Muscle layer of colon (tissue), 2 donors: ENCODE measurements around the gene MX2.

Source experiments
- H3K27ac ChIP-seq: one replicate; pipeline ENCODE4 v1.7.0; 2013; ENCODE audit warnings: low read depth, mild to moderate bottlenecking, low read length, moderate library complexity
- H3K27me3 ChIP-seq, 2 donors: one replicate each; pipeline ENCODE4 v1.7.0; 2013; ENCODE audit warnings: low read length in 2 of 2, mild to moderate bottlenecking in 2 of 2; ENCODE audit not compliant: insufficient read depth in 2 of 2, control insufficient read depth in 1 of 2
- H3K36me3 ChIP-seq: one replicate; pipeline ENCODE4 v1.7.0; 2013; ENCODE audit warnings: mild to moderate bottlenecking, low read length; ENCODE audit not compliant: insufficient read depth
- H3K4me1 ChIP-seq: one replicate; pipeline ENCODE4 v1.7.0; 2013; ENCODE audit warnings: mild to moderate bottlenecking, low read length; ENCODE audit not compliant: insufficient read depth
- H3K4me3 ChIP-seq, 2 donors: one replicate each; pipeline ENCODE4 v1.7.0; 2013; ENCODE audit warnings: low read length in 2 of 2, low read depth in 1 of 2, mild to moderate bottlenecking in 1 of 2, moderate library complexity in 1 of 2
- H3K9ac ChIP-seq: one replicate; pipeline ENCODE4 v1.7.0; 2013; ENCODE audit warnings: low read length
- H3K9me3 ChIP-seq: one replicate; pipeline ENCODE4 v1.7.0; 2013; ENCODE audit warnings: mild to moderate bottlenecking, low read length
- donor health status: abdominal sarcoma.
- donor health status: Adenocarcinoma of cecum.

Gene MX2

GRCh38 chr21:41398251-41398650 lies 36.4 kb downstream of the MX2 start:
- Histone ChIP-seq H3K36me3 (peaks cover 3% of the 10 kb centered on the region), H3K4me3 (no peak overlapping the region), H3K27ac (no peak overlapping the region), H3K9me3 (no peaks in the 10 kb centered on the region), H3K9ac (no peak overlapping the region), H3K27me3 (no peaks in the 10 kb centered on the region), H3K4me1 (no peaks in the 10 kb centered on the region)

GRCh38 chr21:41398831-41399230 lies 37.0 kb downstream of the MX2 start:
- Histone ChIP-seq H3K36me3 (peaks cover 7% of the 10 kb centered on the region), H3K27me3 (no peaks in the 10 kb centered on the region), H3K4me1 (no peaks in the 10 kb centered on the region), H3K4me3 (no peak overlapping the region), H3K27ac (no peak overlapping the region), H3K9ac (no peak overlapping the region), H3K9me3 (no peaks in the 10 kb centered on the region)

DNA sequence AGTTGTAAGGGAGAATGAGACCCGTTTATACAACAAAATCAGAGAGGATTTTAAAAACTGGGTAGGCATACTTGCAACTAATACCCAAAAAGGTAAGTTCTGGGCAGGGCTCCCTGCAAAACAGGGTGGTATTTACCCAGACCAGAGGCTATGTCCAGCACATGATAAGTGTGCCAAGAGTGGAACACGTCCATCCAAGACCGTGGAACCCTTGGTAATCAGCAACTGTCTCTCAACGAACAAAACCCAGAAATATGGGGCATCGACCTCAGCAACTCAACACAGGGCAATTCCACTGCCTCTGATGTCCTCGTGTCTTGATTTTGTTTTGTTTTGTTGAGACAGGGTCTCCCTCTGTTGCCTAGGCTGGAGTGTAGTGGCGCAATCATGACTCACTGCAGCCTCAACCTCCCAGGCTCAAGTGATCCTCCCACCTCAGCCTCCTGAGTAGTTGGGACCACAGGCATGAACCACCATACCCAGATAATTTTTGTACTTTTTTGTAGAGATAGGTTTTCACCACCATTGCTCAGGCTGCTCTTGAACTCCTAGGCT lies 37.5 kb downstream of the MX2 start:
- no peaks in the 10 kb centered on the region for H3K9me3 ChIP-seq
- H3K36me3 ChIP-seq, result peaks cover 7% of the 10 kb centered on the region
- H3K4me1 ChIP-seq, result no peaks in the 10 kb centered on the region
- no peaks in the 10 kb centered on the region for H3K27me3 ChIP-seq
- H3K9ac ChIP-seq, result no peak overlapping the region
- no peak overlapping the region for H3K4me3 ChIP-seq
- H3K27ac ChIP-seq, result no peak overlapping the region

DNA sequence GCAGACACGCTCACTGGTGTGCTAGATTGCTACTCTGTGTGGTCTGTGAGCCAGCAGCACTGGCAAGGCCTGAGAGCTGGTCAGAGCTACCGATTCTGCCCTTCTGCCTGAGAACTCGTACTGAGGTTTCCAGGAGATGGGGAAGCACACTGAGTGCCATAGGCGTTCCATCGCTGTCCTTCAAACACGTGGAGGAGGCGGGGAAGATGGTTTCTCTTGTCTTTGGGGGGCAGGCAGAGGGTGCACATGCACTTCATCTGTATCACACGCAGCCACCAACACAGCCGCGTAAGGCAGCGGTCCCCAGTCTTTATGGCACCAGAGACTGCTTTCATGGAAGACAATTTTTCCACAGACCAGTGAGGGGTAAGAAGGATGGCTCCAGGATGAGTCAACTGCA lies 40.4 kb downstream of the MX2 start:
- Histone ChIP-seq H3K27me3 (no peaks in the 10 kb centered on the region), H3K27ac (no peak overlapping the region), H3K9ac (no peak overlapping the region), H3K4me1 (no peaks in the 10 kb centered on the region), H3K9me3 (no peaks in the 10 kb centered on the region), H3K36me3 (peaks cover 7% of the 10 kb centered on the region), H3K4me3 (no peak overlapping the region)

DNA sequence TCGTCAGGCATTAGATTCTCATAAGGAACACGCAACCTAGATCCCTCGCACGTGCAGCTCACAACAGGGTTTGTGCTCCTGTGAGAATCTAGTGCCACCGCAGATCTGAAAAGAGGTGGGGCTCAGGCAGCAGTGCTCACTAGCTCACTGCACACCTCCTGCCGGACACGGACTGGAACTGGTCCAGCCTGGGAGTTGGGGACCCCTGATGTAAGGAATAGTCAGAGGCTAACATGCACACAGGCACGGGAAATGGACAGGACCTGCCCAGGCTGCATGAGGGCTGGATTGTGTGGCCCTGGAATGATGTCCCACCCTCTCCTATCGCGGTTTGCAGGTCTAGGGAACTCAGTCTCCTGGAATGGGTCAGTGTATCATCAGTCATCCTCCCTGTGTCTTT lies 41.0 kb downstream of the MX2 start:
- Histone ChIP-seq H3K27ac (no peak overlapping the region), H3K9ac (no peak overlapping the region), H3K4me3 (no peak overlapping the region), H3K36me3 (peaks cover 7% of the 10 kb centered on the region), H3K27me3 (no peaks in the 10 kb centered on the region), H3K9me3 (no peaks in the 10 kb centered on the region), H3K4me1 (no peaks in the 10 kb centered on the region)

- H3K27me3 ChIP-seq, result no peaks in the 10 kb centered on the region
Observed at GRCh38 chr21:41403331-41403730, 41.5 kb downstream of the MX2 start.

GRCh38 chr21:41403966-41404365 lies 42.1 kb downstream of the MX2 start:
- Histone ChIP-seq H3K9ac (no peak overlapping the region), H3K36me3 (peaks cover 7% of the 10 kb centered on the region), H3K4me3 (no peak overlapping the region), H3K27me3 (no peaks in the 10 kb centered on the region), H3K27ac (no peak overlapping the region), H3K9me3 (no peaks in the 10 kb centered on the region), H3K4me1 (no peaks in the 10 kb centered on the region)

More at GRCh38 chr21:41403331-41403730, 41.5 kb downstream of the MX2 start:
- Histone ChIP-seq H3K4me3 (no peak overlapping the region), H3K9ac (no peak overlapping the region), H3K36me3 (peaks cover 7% of the 10 kb centered on the region), H3K4me1 (no peaks in the 10 kb centered on the region), H3K27ac (no peak overlapping the region), H3K9me3 (no peaks in the 10 kb centered on the region)

DNA sequence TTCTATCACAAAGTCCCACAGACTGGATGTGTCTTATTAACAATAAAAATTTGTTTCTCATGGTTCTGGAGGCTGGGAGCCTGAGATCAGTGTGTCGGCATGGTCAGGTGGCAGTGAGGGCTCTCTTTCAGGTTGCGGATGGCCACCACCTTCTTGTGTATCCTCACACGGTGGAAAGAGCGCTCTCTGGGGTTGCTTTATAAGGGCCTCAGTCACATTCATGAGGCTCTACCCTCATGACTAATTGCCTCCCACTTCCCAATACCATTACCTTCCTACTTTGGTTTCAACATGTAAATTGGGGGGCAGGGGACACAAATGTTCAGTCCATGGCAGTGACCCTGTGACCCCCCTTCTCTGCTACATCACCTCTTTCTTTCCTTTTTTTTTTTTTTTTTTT lies 43.5 kb downstream of the MX2 start:
- no peak overlapping the region for H3K9ac ChIP-seq
- H3K27me3 ChIP-seq, result no peaks in the 10 kb centered on the region
- H3K36me3 ChIP-seq, result peaks cover 7% of the 10 kb centered on the region
- H3K4me3 ChIP-seq, result no peak overlapping the region
- no peaks in the 10 kb centered on the region for H3K9me3 ChIP-seq
- no peaks in the 10 kb centered on the region for H3K4me1 ChIP-seq
- no peak overlapping the region for H3K27ac ChIP-seq

GRCh38 chr21:41406340-41406739 lies 44.5 kb downstream of the MX2 start:
- peaks cover 7% of the 10 kb centered on the region for H3K36me3 ChIP-seq

GRCh38 chr21:41407541-41408460 lies 46.0 kb downstream of the MX2 start:
- Histone ChIP-seq H3K4me3 (no peak overlapping the region), H3K4me1 (no peaks in the 10 kb centered on the region), H3K36me3 (peaks cover 7% of the 10 kb centered on the region), H3K27ac (no peak overlapping the region), H3K9me3 (no peaks in the 10 kb centered on the region), H3K27me3 (no peaks in the 10 kb centered on the region), H3K9ac (no peak overlapping the region)

More at GRCh38 chr21:41406340-41406739, 44.5 kb downstream of the MX2 start:
- Histone ChIP-seq H3K9me3 (no peaks in the 10 kb centered on the region), H3K9ac (no peak overlapping the region), H3K4me1 (no peaks in the 10 kb centered on the region), H3K27ac (no peak overlapping the region), H3K27me3 (no peaks in the 10 kb centered on the region), H3K4me3 (no peak overlapping the region)

- H3K27me3 ChIP-seq, result no peaks in the 10 kb centered on the region
- H3K4me3 ChIP-seq, result no peak overlapping the region
- H3K36me3 ChIP-seq, result no peaks in the 10 kb centered on the region
- no peak overlapping the region for H3K27ac ChIP-seq
- H3K4me1 ChIP-seq, result no peaks in the 10 kb centered on the region
- no peaks in the 10 kb centered on the region for H3K9me3 ChIP-seq
- H3K9ac ChIP-seq, result no peak overlapping the region
Observed at GRCh38 chr21:41410361-41410760, 48.5 kb downstream of the MX2 start.
